HG03575 (cell line): ENCODE results near the gene C1orf35.

Source experiments
- ATAC-seq: cut with Tn5 transposase; IDR thresholded peaks from one replicate; pipeline ENCODE4 v1.9.1; 2021; ENCODE audit not compliant: unreplicated experiment, insufficient number of reproducible peaks, low FRiP score; ENCODE audit errors: extremely low read depth

The C1orf35 gene

DNA sequence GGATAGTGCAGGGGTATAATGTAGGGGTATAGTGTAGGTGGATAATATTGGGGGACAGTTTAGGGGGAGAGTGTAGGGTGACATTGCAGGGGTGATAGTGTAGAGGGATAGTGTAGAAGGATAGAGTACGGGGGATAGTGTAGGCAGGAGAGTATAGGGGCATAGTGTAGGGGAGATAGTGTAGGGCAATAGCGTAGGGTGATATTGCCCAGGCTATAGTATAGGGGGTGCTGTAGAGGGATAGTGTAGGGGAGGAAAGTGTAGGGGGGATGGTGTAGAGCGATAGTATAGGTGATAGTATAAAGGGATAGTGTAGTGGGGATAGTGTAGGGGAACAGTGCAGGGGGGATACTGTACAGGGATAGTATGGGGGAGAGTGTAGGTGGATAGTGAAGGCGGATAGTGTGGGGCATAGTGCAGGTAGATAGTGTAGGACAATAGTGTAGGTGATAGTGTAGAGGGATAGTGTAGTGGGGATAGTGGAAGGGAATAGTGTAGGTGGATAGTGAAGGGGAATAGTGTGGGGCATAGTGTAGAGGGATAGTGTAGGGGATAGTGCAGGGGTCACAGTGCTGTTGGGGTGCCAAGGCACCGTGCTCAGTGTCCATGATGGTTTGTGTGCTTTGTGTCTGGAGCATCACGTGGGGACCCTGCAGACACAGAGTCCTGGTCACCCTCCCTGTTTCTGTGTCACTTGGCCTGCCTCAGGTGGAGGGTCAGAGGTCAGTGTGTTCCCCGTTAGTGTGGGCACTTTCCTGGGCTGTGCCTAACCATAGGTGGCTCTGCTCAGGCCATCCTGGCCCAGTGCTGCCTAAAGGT, 31.1 kb downstream of the C1orf35 start:
- ATAC-seq: no peak

DNA sequence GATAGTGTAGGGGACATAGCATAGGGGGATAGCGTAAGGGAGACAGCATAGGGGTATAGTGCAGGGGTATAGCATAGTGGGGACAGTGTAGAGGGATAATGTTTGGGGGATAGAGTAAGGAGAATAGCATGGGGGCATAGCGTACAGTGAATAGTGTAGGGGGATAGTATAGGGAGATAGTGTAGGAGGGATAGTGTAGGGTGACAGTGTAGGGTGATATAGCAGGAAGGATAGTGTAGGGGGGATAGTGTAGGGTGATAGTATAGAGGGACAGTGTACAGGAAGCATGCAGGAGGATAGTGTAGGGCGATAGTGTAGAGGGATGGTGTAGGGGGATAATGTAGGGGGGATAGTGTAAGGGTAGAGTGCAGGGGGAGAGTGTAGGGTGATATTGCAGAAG, 32.3 kb downstream of the C1orf35 start:
- ATAC-seq: no peak

DNA sequence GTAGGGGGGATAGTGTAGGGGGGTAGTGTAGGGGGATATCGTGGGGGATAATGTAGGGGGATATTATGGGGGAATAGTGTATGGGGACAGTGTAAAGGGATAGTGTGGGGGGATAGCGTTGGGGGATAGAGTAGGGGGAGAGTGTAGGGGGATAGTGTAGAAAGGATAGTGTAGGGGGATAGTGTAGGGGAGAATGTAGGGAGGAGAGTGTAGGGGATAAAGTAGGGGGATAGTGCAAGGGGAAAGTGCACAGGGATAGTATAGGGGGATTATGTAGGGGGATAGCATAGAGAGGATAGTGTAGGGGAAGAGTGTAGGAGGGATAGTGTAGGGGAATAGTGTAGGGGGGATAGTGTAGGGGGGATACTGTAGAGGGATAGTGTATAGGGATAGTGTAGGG, 33.0 kb downstream of the C1orf35 start:
- no peak for ATAC-seq

DNA sequence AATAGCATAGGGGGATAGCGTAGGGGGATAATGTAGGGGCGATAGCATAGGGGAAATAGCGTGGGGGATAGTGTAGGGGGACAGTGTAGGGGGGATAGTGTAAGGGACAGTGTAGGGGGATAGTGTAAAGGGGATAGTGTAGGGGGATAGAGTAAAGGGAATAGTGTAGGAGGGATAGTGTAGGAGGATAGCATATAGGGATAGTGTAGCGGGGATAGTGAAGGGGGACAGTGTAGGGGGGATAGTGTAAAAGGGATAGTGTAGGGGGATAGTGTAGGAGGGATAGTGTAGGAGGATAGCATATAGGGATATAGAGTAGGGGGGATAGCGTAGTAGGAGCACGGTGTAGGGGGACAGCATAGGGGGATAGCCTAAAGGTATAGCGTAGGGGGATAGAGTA, 34.8 kb downstream of the C1orf35 start:
- no peak for ATAC-seq

DNA sequence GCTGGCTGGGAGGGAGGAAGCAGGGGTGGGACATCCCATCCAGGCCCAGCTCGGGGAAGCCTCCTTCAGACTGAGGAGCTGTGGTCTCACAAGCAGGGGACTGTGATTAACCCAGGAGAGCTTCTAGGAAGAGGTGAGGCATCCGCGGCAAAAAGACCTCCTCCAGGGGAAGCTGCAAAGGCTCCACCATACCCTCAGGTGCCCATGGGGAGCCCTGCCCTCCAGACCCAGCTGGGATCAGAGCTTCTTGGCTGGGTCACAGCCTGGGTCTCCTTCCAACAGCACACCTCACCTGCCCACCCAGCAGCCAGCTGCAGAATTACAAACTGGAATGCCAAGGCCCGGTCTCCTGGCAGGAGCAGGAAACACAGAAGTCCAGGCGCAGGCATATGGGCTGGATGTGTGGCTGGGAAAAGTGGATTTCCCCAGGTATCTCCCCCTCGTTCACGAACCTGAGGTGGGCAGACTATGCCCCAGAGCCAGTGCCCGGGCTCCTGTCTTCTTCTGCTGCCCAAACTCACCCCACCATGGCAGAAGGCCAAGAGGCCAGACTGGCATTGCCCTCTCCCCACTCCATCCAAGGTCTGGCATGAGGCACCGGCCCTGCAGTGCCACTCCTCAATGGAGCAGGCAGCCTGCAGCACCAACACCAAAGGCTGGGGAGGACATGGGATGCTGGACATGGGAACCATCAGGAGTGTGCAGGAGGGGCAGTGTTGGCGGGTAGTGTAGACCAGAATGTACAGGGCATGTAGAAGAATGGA, 36.1 kb downstream of the C1orf35 start:
- ATAC-seq: no peak

DNA sequence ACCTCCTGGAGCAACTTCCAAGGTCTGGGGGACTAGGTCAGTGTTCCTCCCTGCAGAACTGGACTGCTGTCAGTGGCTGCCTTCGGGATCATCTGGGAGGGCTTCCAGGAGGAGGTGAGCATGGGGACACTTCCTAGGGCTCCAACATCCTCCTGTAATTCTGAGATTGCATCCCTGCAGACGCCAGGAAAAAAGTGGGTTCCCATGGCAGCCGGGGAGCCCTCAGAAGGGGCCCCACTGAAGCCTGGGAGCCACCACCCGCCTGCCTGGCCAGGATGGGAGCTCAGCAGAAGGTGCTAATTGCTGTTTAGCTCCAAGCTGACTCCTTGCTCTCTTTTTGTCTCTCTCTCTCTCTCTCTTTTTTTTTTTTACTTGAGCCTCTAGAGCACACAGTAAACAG, 36.7 kb downstream of the C1orf35 start:
- no peak for ATAC-seq

DNA sequence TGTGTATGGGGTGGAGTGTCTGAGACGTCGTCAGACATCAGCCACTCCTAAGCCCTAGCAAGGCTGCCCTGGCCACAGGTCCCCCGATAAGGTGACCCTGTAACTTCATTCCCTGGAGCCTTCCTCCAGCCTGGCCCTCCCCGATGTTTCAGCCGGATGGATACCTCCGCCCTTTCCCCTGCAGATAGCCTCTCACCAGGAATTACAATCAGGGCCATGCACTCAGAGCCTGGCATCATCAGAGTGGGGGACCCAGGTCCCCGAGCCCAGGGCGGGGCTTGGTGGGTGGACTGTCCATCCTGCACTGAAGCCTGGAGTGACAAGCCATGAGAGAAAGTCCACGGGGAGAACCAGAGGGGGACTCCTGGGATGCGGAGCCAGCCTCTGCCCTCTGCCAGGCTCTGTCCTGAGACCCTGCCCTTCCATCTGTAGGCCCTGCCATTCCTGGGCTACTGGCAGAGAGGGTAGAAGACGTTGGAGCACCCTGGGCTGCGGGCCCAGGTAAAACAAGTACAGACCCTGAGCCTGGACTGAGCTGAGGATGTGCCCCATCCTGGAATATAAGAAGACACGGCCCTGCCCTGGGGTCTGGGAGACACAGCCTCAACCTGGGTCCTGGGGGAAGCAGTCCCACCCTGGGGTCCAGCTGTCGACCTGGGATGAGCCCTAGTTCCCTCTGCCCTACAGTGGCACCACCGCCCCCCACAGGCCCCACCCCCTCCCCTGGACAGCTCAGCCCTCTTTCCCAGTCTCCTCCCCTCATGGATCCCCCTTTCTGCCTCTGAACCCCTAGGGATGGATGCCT, 37.4 kb downstream of the C1orf35 start:
- ATAC-seq: no peak

DNA sequence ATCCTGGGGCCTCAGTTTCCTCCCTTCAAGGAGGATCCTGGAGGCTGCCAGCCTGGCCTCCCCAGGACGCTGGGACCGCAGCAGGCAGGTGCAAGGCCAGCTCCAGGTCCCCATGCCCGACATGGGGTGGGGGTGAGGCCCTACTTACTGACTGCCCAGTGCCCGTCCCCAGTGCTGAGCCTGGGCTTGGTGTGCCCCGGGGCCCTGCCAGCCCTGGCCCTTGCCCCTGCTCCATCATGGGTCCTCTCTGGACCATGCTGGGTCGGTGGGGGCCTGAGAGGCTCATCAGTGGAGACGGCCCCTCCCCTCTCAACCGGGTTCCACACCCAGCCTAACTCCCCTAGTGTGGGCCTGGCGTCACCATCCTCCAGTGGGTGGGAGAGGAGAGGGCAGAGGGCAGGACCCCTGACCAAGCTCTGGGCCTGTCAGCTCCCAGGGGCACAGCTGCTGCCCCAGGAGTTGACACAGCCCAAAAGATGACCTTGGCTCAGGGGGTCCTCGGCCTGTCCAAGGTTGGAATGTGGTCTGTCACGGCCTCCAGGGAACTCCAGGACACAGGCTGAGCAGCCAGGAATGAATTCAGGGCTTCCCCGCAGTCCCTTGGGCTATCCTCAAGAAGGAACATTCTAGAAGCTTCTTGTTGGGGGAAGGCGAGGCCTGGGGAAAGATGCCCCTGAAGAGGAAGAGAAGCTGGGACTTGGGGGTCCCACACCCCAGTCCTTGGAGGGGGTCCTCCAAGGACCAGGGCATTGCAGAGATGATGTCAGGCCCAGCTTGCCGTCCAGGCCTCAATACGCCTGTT, 38.2 kb downstream of the C1orf35 start:
- ATAC-seq: no peak

DNA sequence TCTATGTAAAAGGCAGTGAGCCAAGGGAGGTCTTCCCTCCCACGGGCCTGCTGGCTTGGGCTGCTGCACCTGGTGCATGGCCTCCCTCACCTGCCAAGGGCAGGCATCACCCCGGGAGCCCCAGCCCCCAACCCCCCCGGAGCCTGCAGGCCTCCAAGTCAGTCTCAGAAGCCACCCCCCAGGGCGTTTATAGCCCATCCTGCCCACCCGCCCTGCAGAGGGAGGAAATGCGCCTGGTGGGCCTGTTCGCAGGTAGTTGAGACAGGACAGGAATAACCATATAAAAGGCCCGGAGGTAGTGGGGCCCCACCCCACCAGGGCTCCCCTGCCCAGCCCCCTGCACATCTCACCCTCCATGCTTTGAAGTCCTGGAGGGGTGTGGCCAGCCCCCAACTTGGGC, 38.8 kb downstream of the C1orf35 start:
- ATAC-seq: no peak

DNA sequence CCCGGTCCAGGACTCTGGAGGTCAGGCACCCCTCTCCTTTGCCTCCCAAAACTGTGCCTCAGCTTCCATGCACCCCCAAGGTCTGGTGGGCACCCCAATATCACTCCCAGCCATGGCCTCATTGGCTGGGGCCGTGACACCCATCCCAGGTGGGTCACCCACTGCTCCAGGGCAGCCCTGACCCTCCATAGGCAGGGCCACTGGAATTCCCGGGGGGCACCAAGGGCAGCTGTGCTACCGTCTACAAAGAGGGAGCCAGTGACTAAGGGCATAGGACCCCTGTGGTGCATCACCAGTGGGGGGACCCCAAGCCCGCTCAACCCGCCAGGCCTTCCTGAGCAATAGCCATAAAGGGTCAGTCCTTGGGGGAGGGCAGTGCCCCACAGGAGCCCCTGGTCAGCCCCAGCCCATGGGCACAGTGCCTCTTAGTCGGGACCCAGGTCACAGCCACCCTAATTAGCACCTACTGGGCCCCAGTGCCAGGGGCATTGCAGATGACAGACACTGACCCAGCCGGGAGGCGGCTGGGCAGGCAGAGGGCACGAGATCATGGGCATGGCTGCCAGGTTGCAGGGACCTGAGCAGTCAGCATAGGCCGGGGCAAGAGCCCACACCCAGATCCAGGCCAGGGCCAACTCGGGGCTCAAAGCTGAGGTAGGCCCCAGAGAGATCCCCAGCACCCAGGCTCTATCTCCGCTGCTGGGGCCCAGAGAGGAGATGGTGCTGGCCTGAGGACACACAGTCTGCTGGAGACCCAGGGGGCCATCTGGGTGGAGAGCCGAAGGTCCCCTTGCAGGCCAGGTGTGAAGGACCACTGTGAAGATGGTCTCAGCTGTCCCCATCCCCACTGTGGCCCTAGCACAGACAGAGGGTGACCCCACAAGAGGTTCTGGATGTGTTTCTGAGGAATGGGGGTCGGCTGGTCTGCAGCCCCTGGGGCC, 39.6 kb downstream of the C1orf35 start:
- ATAC-seq: no peak

DNA sequence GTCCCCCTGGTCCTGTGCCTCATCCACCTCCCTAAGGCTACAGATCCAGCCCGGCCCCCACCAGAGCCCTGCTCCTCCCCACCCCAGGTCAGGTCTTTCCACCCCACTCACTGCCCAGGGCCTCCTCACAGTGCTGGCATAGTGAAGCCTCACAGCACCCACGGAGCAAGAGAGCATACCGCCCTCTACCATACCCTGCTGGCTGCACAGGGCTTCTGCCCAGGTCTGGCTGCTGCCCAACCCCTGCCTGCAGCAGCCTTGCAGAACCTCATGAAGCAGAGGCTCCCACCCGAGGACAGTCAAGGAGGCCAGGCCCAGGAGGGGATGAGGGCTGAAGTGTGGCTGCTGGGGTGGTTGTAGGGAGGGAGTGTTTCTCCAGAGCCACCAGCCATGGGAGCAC, 40.3 kb downstream of the C1orf35 start:
- ATAC-seq: no peak

DNA sequence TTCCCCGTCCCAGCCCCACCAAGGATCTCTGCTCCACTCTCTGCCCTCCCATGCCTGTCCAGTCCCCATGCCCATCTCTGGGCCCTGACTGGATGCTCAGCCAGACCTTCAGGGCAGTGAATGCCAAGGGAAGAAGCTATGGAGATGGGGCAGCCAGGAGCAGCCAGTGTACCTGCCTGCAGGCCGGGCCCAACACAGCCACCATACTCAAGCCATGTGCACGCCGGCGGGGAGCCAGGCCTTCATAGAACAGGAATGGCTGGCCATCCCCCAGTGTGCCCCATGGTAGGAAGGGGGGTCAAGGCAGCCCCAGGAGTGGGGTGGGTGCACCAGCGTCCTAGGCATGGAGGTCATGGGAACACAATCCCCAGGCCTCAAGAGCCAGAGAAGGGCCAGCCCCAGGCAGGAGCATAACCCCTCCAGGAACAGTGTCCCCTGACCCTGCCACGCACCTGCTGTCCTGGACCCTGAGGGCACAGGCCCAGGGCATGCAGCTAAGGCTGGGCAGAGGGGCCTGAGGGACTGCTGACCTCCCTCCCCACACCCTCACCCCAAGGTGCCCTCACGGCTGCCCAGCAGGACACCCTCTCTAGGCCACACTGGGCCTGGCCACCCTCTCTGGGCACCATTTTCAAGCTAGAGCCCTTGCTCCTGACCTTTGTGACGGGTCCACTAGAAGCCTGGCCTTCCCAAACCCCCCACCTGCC, 40.9 kb downstream of the C1orf35 start:
- ATAC-seq: no peak

DNA sequence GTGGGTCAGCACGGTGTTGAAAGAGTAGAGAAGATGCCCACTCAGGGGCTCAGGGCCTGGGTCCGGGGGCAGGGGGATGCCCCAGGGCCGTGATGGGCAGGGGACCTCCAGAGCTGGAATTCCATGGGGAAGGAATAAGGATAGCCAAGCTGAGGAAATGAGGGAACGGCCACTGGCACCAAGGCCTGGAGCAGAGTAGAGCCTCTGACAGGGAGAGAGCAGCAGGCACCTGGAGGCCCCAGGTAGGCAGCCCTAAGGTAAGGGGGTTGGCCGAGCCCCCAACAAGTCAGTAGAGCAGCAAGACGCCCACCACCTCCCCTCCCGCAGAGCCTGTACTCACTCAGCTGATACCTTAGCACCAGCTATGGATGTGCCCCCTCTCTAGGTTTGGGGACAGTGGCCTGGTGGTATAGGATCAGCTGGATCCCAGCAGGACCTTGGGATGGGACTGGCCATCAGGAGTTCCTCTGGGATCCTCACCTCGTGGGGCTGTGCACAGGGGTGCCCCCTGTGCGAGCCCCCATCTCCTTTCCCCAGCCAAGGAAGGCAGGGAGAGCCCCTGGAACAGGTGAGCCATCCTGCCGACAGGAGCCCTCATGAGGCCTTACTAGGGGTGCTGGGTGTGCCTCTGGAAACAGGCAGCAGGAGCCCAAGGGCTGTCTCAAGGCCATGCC, 41.6 kb downstream of the C1orf35 start:
- ATAC-seq: no peak

DNA sequence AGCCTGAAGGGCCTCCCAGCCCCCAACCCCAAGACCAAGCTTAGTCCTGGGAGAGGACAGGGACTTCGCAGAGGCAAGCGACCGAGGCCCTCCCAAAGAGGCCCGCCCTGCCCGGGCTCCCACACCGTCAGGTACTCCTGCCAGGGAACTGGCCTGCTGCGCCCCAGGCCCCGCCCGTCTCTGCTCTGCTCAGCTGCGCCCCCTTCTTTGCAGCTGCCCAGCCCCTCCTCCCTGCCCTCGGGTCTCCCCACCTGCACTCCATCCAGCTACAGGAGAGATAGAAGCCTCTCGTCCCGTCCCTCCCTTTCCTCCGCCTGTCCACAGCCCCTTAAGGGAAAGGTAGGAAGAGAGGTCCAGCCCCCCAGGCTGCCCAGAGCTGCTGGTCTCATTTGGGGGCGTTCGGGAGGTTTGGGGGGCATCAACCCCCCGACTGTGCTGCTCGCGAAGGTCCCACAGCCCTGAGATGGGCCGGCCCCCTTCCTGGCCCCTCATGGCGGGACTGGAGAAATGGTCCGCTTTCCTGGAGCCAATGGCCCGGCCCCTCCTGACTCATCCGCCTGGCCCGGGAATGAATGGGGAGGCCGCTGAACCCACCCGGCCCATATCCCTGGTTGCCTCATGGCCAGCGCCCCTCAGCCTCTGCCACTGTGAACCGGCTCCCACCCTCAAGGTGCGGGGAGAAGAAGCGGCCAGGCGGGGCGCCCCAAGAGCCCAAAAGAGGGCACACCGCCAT, 42.5 kb downstream of the C1orf35 start:
- no peak for ATAC-seq

DNA sequence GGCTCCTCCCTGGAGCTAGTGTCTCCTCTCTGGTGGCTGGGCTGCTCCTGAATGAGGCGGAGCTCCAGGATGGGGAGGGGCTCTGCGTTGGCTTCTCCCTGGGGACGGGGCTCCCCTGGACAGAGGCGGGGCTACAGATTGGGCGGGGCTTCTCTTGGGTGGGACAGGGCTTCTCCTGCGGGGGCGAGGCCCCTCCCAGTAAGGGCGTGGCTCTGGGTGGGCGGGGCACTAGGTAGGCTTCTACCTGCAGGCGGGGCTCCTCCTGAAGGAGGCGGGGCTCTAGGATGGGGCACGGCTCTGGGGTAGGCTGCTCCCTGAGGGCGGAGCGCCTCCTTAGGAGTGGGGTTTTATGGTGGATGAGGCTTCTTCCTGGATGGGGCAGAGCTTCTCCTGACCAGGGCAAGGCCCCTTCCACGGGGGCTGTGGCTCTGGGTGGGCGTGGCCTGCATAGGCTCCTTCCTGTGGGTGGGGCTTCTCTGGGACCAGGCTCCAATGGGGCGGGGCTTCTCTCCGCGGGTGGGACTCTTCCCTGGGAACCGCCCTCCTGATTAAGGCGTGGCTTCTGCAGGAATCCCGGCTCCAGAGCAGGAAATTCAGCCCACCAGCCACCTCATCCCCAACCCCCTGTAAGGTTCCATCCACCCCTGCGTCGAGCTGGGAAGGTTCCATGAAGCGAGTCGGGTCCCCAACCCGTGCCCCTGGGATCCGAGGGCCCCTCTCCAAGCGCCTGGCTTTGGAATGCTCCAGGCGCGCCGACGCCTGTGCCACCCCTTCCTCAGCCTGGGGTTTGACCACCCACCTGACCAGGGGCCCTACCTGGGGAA, 43.3 kb downstream of the C1orf35 start:
- ATAC-seq: no peak
